Liver (tissue), 9 donors: Measurements from ENCODE around the gene GNRH2. TPM values are rescaled to one million over a fixed set of nuclear protein-coding genes. Genes with fewer than 3 reads are reported as not detected.

Experiments used
- DNase-seq: peaks from one replicate; pipeline ENCODE4 v3.0.0-alpha.2; 2017; ENCODE audit warnings: low spot score
- H3K27ac ChIP-seq, 2 donors: one replicate each; pipeline ENCODE4 v1.7.0; 2013; ENCODE audit warnings: inconsistent platforms in 2 of 2, low read length in 2 of 2, control low read depth in 1 of 2, low read depth in 1 of 2, mild to moderate bottlenecking in 1 of 2
- H3K27me3 ChIP-seq, 4 donors: one replicate each; pipeline versions ENCODE4 v1.6.1 to v1.7.0; 2013; ENCODE audit warnings: low read length in 3 of 4, inconsistent platforms in 1 of 4, mild to moderate bottlenecking in 1 of 4, moderate library complexity in 1 of 4; ENCODE audit not compliant: control insufficient read depth in 4 of 4, insufficient read depth in 4 of 4
- H3K36me3 ChIP-seq, 4 donors: one replicate each; pipeline versions ENCODE4 v1.6.1 to v1.7.0; 2013; ENCODE audit warnings: low read length in 3 of 4, mild to moderate bottlenecking in 3 of 4, low read depth in 1 of 4, moderate library complexity in 1 of 4; ENCODE audit not compliant: control insufficient read depth in 4 of 4, insufficient read depth in 3 of 4
- H3K4me1 ChIP-seq, 4 donors: one replicate each; pipeline versions ENCODE4 v1.6.1 to v1.7.0; 2013; ENCODE audit warnings: low read length in 3 of 4, mild to moderate bottlenecking in 3 of 4, moderate library complexity in 1 of 4; ENCODE audit not compliant: control insufficient read depth in 4 of 4, insufficient read depth in 4 of 4
- H3K4me3 ChIP-seq, 3 donors: one replicate each; pipeline versions ENCODE4 v1.6.1 to v1.7.0; 2013; ENCODE audit warnings: low read length in 3 of 3, control low read depth in 1 of 3, low read depth in 1 of 3, mild to moderate bottlenecking in 1 of 3
- H3K9ac ChIP-seq, 2 donors: one replicate each; pipeline ENCODE4 v1.7.0; 2013; ENCODE audit warnings: low read length in 2 of 2, mild to moderate bottlenecking in 2 of 2, moderate library complexity in 2 of 2, control low read depth in 1 of 2, low read depth in 1 of 2
- H3K9me3 ChIP-seq, 4 donors: one replicate each; pipeline versions ENCODE4 v1.6.1 to v1.7.0; 2013; ENCODE audit warnings: low read length in 3 of 4; ENCODE audit not compliant: control insufficient read depth in 4 of 4
- EGR1 ChIP-seq, 2 donors: IDR thresholded peaks; 2 replicates each; pipeline ENCODE4 v1.6.1; 2016 to 2018; ENCODE audit warnings: antibody characterized with exemption in 2 of 2, low read depth in 2 of 2
- FOXA1 ChIP-seq: IDR thresholded peaks from 2 replicates; pipeline ENCODE4 v1.6.1; 2016; ENCODE audit warnings: antibody characterized with exemption
- FOXA2 ChIP-seq: IDR thresholded peaks from 2 replicates; pipeline ENCODE4 v1.6.1; 2016; ENCODE audit warnings: antibody characterized with exemption
- GABPA ChIP-seq, 2 donors: IDR thresholded peaks in 1 of 2; conservative IDR thresholded peaks in 1 of 2; 2 replicates each; pipeline ENCODE4 v1.6.1; 2016; ENCODE audit warnings: antibody characterized with exemption in 2 of 2, mild to moderate bottlenecking in 1 of 2, moderate library complexity in 1 of 2
- HNF4A ChIP-seq, 2 donors: conservative IDR thresholded peaks; 2 replicates each; pipeline ENCODE4 v1.6.1; 2016; ENCODE audit warnings: antibody characterized with exemption in 2 of 2, mild to moderate bottlenecking in 2 of 2
- HNF4G ChIP-seq: IDR thresholded peaks from 2 replicates; pipeline ENCODE4 v1.6.1; 2016; ENCODE audit warnings: antibody characterized with exemption
- JUND ChIP-seq, 2 donors: IDR thresholded peaks; 2 replicates each; pipeline ENCODE4 v1.6.1; 2016; ENCODE audit warnings: antibody characterized with exemption in 2 of 2
- NR2F2 ChIP-seq: IDR thresholded peaks from 2 replicates; pipeline ENCODE4 v1.6.1; 2016; ENCODE audit warnings: antibody characterized with exemption
- RAD21 ChIP-seq, 2 donors: IDR thresholded peaks; 2 replicates each; pipeline ENCODE4 v1.6.1; 2016; ENCODE audit warnings: antibody characterized with exemption in 2 of 2, mild to moderate bottlenecking in 2 of 2
- RXRA ChIP-seq, 2 donors: IDR thresholded peaks; 2 replicates each; pipeline ENCODE4 v1.6.1; 2017 to 2018; ENCODE audit warnings: antibody characterized with exemption in 2 of 2, mild to moderate bottlenecking in 1 of 2
- SP1 ChIP-seq: IDR thresholded peaks from 2 replicates; pipeline ENCODE4 v1.6.1; 2018; ENCODE audit warnings: antibody characterized with exemption, mild to moderate bottlenecking
- TAF1 ChIP-seq: conservative IDR thresholded peaks from 2 replicates; pipeline ENCODE4 v1.6.1; 2016; ENCODE audit warnings: antibody characterized with exemption, mild to moderate bottlenecking
- YY1 ChIP-seq: IDR thresholded peaks from 2 replicates; pipeline ENCODE4 v1.6.1; 2016; ENCODE audit warnings: antibody characterized with exemption, mild to moderate bottlenecking
- WGBS: extraction: QIAGEN DNeasy Blood & Tissue Kit; methylation state at CpG from one replicate; pipeline ENCODE4 v1.1.7; 2013; 5-methylcytosine and 5-hydroxymethylcytosine counted together
- polyA plus RNA-seq, 2 donors: library from polyadenylated mRNA; stranded (reverse) in 1 of 2; unstranded in 1 of 2; fragments of 200-250 nt in 1 of 2; fragments of >200 nt in 1 of 2; fragmentation: Nextera tagmentation in 1 of 2; extraction: Ambion mirVana in 1 of 2; gene quantifications; one replicate each; pipeline versions ENCODE4 v1.2.1 to v1.2.3, GENCODE V29; 2013 to 2015
- total RNA-seq, 2 donors: library from RNA; depleted of rRNA; stranded (reverse); fragments of >200 nt; gene quantifications; one replicate each; pipeline ENCODE4 v1.2.3, GENCODE V29; 2014
- TF ChIP-seq, protein P1 (sequence below): IDR thresholded peaks from 2 replicates; pipeline ENCODE4 v1.6.1; 2016; ENCODE audit warnings: antibody characterized with exemption, mild to moderate bottlenecking
- TF ChIP-seq, protein P2 (sequence below): IDR thresholded peaks from 2 replicates; pipeline ENCODE4 v1.6.1; 2016; ENCODE audit warnings: antibody characterized with exemption
- TF ChIP-seq, protein P3 (sequence below): IDR thresholded peaks from 2 replicates; pipeline ENCODE4 v1.6.1; 2016; ENCODE audit warnings: antibody characterized with exemption
- TF ChIP-seq, protein P4 (sequence below): IDR thresholded peaks from 2 replicates; pipeline ENCODE4 v1.6.1; 2016; ENCODE audit warnings: antibody characterized with exemption
- TF ChIP-seq, protein P5 (sequence below): fragments of 150-350 bp; IDR thresholded peaks from 2 replicates; pipeline ENCODE4 v1.5.1; 2017; ENCODE audit warnings: improper control_type of control experiment, low read depth, low read length; ENCODE audit not compliant: missing input control
- donor health status: healthy.
- donor health status: healthy.
- donor health status: healthy.
- donor health status: healthy.
- donor health status: healthy.

The GNRH2 gene, protein sequence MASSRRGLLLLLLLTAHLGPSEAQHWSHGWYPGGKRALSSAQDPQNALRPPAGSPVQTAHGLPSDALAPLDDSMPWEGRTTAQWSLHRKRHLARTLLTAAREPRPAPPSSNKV
- total RNA-seq (under 1 TPM in 1 of 2 donors, not detected in 1; 0.25 TPM), polyA plus RNA-seq (under 1 TPM; 0.44 to 0.58 TPM)

DNA sequence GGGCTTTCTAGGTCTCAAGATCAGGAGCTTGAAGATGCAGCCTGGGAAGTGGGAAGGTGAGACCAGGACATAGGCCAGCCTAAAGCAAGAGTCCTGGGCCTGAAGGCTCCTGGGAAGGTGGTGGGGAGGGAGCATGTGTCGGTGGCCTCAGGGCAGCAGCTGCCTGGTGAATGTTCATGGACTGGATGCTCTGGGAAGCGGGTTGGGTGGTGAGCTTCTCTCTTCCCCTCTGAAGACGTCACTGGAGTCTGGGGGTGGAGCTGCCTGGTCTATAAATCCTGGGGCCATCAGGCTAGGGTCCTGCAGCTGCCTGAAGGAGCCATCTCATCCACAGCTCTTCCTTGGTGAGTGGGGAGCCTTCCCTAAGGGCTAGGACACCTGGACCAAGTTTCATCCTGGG lies at the start of gene GNRH2:
GNRH2 (plus strand) TSS at position 301 of the 400 bp plus-strand sequence. CDS start 793 bp downstream, outside the sequence.
- Histone ChIP-seq H3K9ac (no peak within 1 kb of the TSS), H3K4me1 (peaks cover 5 to 36% (median 24%) of the 10 kb centered on the region in 4 donors), H3K4me3 (no peak within 1 kb of the TSS), H3K27ac (peak within 1 kb of the TSS; percentile 74 to 82), H3K27me3 (no peaks in the 10 kb centered on the region), H3K9me3 (no peaks in the 10 kb centered on the region), H3K36me3 (peaks cover 3 to 18% (median 9%) of the 10 kb centered on the region in 4 donors)
- 85% methylated on average over 3 of the region's 3 CpGs for WGBS
- DNase-seq, result no peak
- TF ChIP-seq, protein P1, sequence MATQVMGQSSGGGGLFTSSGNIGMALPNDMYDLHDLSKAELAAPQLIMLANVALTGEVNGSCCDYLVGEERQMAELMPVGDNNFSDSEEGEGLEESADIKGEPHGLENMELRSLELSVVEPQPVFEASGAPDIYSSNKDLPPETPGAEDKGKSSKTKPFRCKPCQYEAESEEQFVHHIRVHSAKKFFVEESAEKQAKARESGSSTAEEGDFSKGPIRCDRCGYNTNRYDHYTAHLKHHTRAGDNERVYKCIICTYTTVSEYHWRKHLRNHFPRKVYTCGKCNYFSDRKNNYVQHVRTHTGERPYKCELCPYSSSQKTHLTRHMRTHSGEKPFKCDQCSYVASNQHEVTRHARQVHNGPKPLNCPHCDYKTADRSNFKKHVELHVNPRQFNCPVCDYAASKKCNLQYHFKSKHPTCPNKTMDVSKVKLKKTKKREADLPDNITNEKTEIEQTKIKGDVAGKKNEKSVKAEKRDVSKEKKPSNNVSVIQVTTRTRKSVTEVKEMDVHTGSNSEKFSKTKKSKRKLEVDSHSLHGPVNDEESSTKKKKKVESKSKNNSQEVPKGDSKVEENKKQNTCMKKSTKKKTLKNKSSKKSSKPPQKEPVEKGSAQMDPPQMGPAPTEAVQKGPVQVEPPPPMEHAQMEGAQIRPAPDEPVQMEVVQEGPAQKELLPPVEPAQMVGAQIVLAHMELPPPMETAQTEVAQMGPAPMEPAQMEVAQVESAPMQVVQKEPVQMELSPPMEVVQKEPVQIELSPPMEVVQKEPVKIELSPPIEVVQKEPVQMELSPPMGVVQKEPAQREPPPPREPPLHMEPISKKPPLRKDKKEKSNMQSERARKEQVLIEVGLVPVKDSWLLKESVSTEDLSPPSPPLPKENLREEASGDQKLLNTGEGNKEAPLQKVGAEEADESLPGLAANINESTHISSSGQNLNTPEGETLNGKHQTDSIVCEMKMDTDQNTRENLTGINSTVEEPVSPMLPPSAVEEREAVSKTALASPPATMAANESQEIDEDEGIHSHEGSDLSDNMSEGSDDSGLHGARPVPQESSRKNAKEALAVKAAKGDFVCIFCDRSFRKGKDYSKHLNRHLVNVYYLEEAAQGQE, result no peak
- TF ChIP-seq JUND (IDR thresholded peaks at IDR 0.05) (no peak), FOXA2 (no peak), HNF4G (no peak), HNF4A (conservative IDR thresholded peaks at IDR 0.05) (no peak), RXRA (IDR thresholded peaks at IDR 0.05) (no peak), EGR1 (IDR thresholded peaks at IDR 0.05; ENCODE audit: low read depth in 2 of 2) (no peak), NR2F2 (no peak), RAD21 (IDR thresholded peaks at IDR 0.05) (no peak), SP1 (no peak), FOXA1 (no peak), GABPA (IDR thresholded peaks at IDR 0.05 in 1 of 2, conservative IDR thresholded peaks at IDR 0.05 in 1 of 2) (no peak), TAF1 (no peak), YY1 (no peak)
- TF ChIP-seq, protein P2, sequence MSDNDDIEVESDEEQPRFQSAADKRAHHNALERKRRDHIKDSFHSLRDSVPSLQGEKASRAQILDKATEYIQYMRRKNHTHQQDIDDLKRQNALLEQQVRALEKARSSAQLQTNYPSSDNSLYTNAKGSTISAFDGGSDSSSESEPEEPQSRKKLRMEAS, result no peak
- TF ChIP-seq, protein P3, sequence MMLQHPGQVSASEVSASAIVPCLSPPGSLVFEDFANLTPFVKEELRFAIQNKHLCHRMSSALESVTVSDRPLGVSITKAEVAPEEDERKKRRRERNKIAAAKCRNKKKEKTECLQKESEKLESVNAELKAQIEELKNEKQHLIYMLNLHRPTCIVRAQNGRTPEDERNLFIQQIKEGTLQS, result no peak
- TF ChIP-seq, protein P4, sequence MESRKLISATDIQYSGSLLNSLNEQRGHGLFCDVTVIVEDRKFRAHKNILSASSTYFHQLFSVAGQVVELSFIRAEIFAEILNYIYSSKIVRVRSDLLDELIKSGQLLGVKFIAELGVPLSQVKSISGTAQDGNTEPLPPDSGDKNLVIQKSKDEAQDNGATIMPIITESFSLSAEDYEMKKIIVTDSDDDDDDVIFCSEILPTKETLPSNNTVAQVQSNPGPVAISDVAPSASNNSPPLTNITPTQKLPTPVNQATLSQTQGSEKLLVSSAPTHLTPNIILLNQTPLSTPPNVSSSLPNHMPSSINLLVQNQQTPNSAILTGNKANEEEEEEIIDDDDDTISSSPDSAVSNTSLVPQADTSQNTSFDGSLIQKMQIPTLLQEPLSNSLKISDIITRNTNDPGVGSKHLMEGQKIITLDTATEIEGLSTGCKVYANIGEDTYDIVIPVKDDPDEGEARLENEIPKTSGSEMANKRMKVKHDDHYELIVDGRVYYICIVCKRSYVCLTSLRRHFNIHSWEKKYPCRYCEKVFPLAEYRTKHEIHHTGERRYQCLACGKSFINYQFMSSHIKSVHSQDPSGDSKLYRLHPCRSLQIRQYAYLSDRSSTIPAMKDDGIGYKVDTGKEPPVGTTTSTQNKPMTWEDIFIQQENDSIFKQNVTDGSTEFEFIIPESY, result no peak
- TF ChIP-seq, protein P5, sequence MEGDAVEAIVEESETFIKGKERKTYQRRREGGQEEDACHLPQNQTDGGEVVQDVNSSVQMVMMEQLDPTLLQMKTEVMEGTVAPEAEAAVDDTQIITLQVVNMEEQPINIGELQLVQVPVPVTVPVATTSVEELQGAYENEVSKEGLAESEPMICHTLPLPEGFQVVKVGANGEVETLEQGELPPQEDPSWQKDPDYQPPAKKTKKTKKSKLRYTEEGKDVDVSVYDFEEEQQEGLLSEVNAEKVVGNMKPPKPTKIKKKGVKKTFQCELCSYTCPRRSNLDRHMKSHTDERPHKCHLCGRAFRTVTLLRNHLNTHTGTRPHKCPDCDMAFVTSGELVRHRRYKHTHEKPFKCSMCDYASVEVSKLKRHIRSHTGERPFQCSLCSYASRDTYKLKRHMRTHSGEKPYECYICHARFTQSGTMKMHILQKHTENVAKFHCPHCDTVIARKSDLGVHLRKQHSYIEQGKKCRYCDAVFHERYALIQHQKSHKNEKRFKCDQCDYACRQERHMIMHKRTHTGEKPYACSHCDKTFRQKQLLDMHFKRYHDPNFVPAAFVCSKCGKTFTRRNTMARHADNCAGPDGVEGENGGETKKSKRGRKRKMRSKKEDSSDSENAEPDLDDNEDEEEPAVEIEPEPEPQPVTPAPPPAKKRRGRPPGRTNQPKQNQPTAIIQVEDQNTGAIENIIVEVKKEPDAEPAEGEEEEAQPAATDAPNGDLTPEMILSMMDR, result no peak
